BE2C (cell line): Measurements from ENCODE around the gene OPCML.

Experiments used
- DNase-seq: peaks from one replicate; pipeline ENCODE4 v3.0.0-alpha.2; 2020
- H3K27me3 ChIP-seq: fragments of 250-450 bp; sonication (Bioruptor Pico); 2 replicates; pipeline ENCODE4 v1.5.1; 2020; ENCODE audit warnings: mild to moderate bottlenecking
- H3K36me3 ChIP-seq: fragments of 250-450 bp; sonication (Bioruptor Pico); 2 replicates; pipeline ENCODE4 v1.5.1; 2020; ENCODE audit warnings: mild to moderate bottlenecking
- H3K4me1 ChIP-seq: fragments of 250-450 bp; sonication (Bioruptor Pico); 2 replicates; pipeline ENCODE4 v1.5.1; 2020
- H3K4me3 ChIP-seq: 2 replicates; pipeline ENCODE4 v1.5.1; 2011; ENCODE audit warnings: low read depth, low read length
- H3K9me3 ChIP-seq: fragments of 250-450 bp; sonication (Bioruptor Pico); 2 replicates; pipeline ENCODE4 v1.5.1; 2020
- CTCF ChIP-seq: IDR thresholded peaks from 2 replicates; pipeline ENCODE4 v1.5.1; 2012; ENCODE audit warnings: mild to moderate bottlenecking, low read depth, low read length

The OPCML gene

GRCh38 chr11:132745306-132745705 is 787.0 kb downstream of the OPCML start:
- no peak for TF ChIP-seq CTCF
- no peak for DNase-seq
- H3K36me3 ChIP-seq, result no peaks in the 10 kb centered on the region

GRCh38 chr11:132744771-132745170 is 787.5 kb downstream of the OPCML start:
- H3K9me3 ChIP-seq, result no peaks in the 10 kb centered on the region; the same call in none of the 2 replicates
- no peak overlapping the region for H3K4me3 ChIP-seq
- H3K36me3 ChIP-seq, result no peaks in the 10 kb centered on the region
- DNase-seq, result no peak
- H3K4me1 ChIP-seq, result no peaks in the 10 kb centered on the region
- H3K27me3 ChIP-seq, result no peaks in the 10 kb centered on the region
- TF ChIP-seq CTCF, result no peak

More at GRCh38 chr11:132745306-132745705, 787.0 kb downstream of the OPCML start:
- no peak overlapping the region for H3K4me3 ChIP-seq
- no peaks in the 10 kb centered on the region for H3K4me1 ChIP-seq
- H3K27me3 ChIP-seq, result no peaks in the 10 kb centered on the region
- no peaks in the 10 kb centered on the region; the same call in none of the 2 replicates for H3K9me3 ChIP-seq

GRCh38 chr11:132743601-132744000 is 788.7 kb downstream of the OPCML start:
- Histone ChIP-seq H3K27me3 (no peaks in the 10 kb centered on the region), H3K4me1 (no peaks in the 10 kb centered on the region), H3K9me3 (no peaks in the 10 kb centered on the region; the same call in none of the 2 replicates), H3K36me3 (no peaks in the 10 kb centered on the region), H3K4me3 (no peak overlapping the region)
- DNase-seq, result no peak
- no peak for TF ChIP-seq CTCF

- H3K4me1 ChIP-seq, result no peaks in the 10 kb centered on the region
- TF ChIP-seq CTCF, result no peak
- H3K4me3 ChIP-seq, result no peak overlapping the region
- H3K36me3 ChIP-seq, result no peaks in the 10 kb centered on the region
- H3K9me3 ChIP-seq, result no peaks in the 10 kb centered on the region; the same call in 1 of the 2 replicates
- no peaks in the 10 kb centered on the region for H3K27me3 ChIP-seq
- no peak for DNase-seq
Measured at GRCh38 chr11:132742929-132743328, 789.4 kb downstream of the OPCML start.

GRCh38 chr11:132734217-132734616 is 798.1 kb downstream of the OPCML start:
- no peak for DNase-seq
- H3K4me3 ChIP-seq, result no peak overlapping the region
- H3K27me3 ChIP-seq, result no peaks in the 10 kb centered on the region
- H3K4me1 ChIP-seq, result no peaks in the 10 kb centered on the region
- H3K9me3 ChIP-seq, result peaks cover 3% of the 10 kb centered on the region; the same call in 1 of the 2 replicates
- no peak for TF ChIP-seq CTCF
- no peaks in the 10 kb centered on the region for H3K36me3 ChIP-seq

- peaks cover 3% of the 10 kb centered on the region; the same call in 1 of the 2 replicates for H3K9me3 ChIP-seq
- no peak for DNase-seq
- no peaks in the 10 kb centered on the region for H3K36me3 ChIP-seq
- no peaks in the 10 kb centered on the region for H3K4me1 ChIP-seq
- no peak overlapping the region for H3K4me3 ChIP-seq
- TF ChIP-seq CTCF, result no peak
- no peaks in the 10 kb centered on the region for H3K27me3 ChIP-seq
Measured at GRCh38 chr11:132728026-132728425, 804.3 kb downstream of the OPCML start.
